H1 (cell line): ENCODE data around the gene RMP24.

Experiments
- CTCF ChIA-PET: fragments of 300-600 bp; sonication (Branson Sonifier 250); formaldehyde crosslinking; loops from one replicate; lab custom pipeline; 2021; ENCODE audit not compliant: partially characterized antibody; lab: Charles Lee
- POLR2A ChIA-PET: fragments of 300-600 bp; sonication (Branson Sonifier 250); formaldehyde crosslinking; loops from one replicate; lab custom pipeline; 2021; ENCODE audit warnings: inconsistent platforms; ENCODE audit not compliant: partially characterized antibody; lab: Charles Lee
- DNase-seq, 2 experiments: peaks; one replicate each; pipeline versions ENCODE4 v3.0.0 to v3.0.0-alpha.2; 2010 to 2022; ENCODE audit warnings: low spot score in 2 of 2, low read depth in 1 of 2, mixed read lengths in 1 of 2
- FAIRE-seq: peaks from 2 replicates; lab custom pipeline; 2011; peaks lifted over from hg19 to GRCh38; lab: Jason Lieb, UNC
- H2AFZ ChIP-seq: 2 replicates; pipeline ENCODE4 v1.8.1; 2012; ENCODE audit warnings: low read length, inconsistent platforms
- H2AK5ac ChIP-seq: 2 replicates; pipeline ENCODE4 v1.6.1; 2013; ENCODE audit warnings: low read depth, low read length
- H2BK120ac ChIP-seq: replicated peaks from 2 replicates; pipeline ENCODE3; 2013; ENCODE audit warnings: low read depth, low read length, inconsistent platforms
- H2BK12ac ChIP-seq: 2 replicates; pipeline ENCODE4 v1.6.1; 2013; ENCODE audit warnings: low read depth, low read length
- H2BK15ac ChIP-seq: 2 replicates; pipeline ENCODE4 v1.6.1; 2013; ENCODE audit warnings: low read length
- H2BK20ac ChIP-seq: 2 replicates; pipeline ENCODE4 v1.6.1; 2013; ENCODE audit warnings: low read length
- H2BK5ac ChIP-seq: 2 replicates; pipeline ENCODE4 v1.6.1; 2013; ENCODE audit warnings: low read depth, low read length
- H3K14ac ChIP-seq: 2 replicates; pipeline ENCODE4 v1.6.1; 2013; ENCODE audit warnings: inconsistent platforms; ENCODE audit not compliant: insufficient read length
- H3K18ac ChIP-seq: 2 replicates; pipeline ENCODE4 v1.6.1; 2013; ENCODE audit warnings: low read length; ENCODE audit errors: extremely low read depth
- H3K23ac ChIP-seq: 2 replicates; pipeline ENCODE4 v1.6.1; 2013; ENCODE audit warnings: inconsistent platforms; ENCODE audit not compliant: insufficient read length
- H3K23me2 ChIP-seq: 2 replicates; pipeline ENCODE4 v1.6.1; 2013; ENCODE audit warnings: low read depth, low read length
- H3K27ac ChIP-seq: 2 replicates; pipeline ENCODE4 v1.6.1; 2011; ENCODE audit warnings: low read depth, low read length, inconsistent platforms
- H3K27me3 ChIP-seq, 4 experiments: replicated peaks in 1 of 4; 1 replicate in 1 of 4; 2 replicates in 3 of 4; pipeline versions ENCODE4 v1.6.1 to v1.8.1; 2011 to 2013; ENCODE audit warnings: low read length in 3 of 4, mild to moderate bottlenecking in 3 of 4, inconsistent platforms in 2 of 4, mixed read lengths in 2 of 4, moderate library complexity in 1 of 4; ENCODE audit not compliant: control insufficient read depth in 3 of 4, insufficient read depth in 3 of 4; ENCODE audit errors: extremely low read depth in 1 of 4
- H3K36me3 ChIP-seq, 4 experiments: 2 replicates each; pipeline versions ENCODE4 v1.6.1 to v1.8.1; 2011 to 2013; ENCODE audit warnings: mild to moderate bottlenecking in 4 of 4, low read length in 3 of 4, moderate library complexity in 2 of 4, control low read depth in 1 of 4, inconsistent platforms in 1 of 4; ENCODE audit not compliant: insufficient read depth in 4 of 4, control insufficient read depth in 2 of 4
- H3K4ac ChIP-seq: replicated peaks from 2 replicates; pipeline ENCODE3; 2013; ENCODE audit warnings: low read length, low read depth, mixed read lengths, inconsistent platforms; ENCODE audit not compliant: insufficient read length
- H3K4me1 ChIP-seq, 4 experiments: replicated peaks in 1 of 4; 1 replicate in 1 of 4; 2 replicates in 3 of 4; pipeline versions ENCODE4 v1.6.1 to v1.8.1; 2011 to 2013; ENCODE audit warnings: low read length in 3 of 4, inconsistent platforms in 2 of 4, mixed read lengths in 1 of 4; ENCODE audit not compliant: insufficient read depth in 4 of 4, control insufficient read depth in 3 of 4
- H3K4me2 ChIP-seq, 2 experiments: 2 replicates each; pipeline versions ENCODE4 v1.6.1 to v1.8.1; 2011 to 2013; ENCODE audit warnings: low read depth in 2 of 2, low read length in 2 of 2, control low read depth in 1 of 2, inconsistent platforms in 1 of 2, mild to moderate bottlenecking in 1 of 2; ENCODE audit not compliant: insufficient read depth in 1 of 2
- H3K4me3 ChIP-seq, 4 experiments: fragments of 200-600, 300-600 bp in 1 of 4; sonication (generic), shearing (Covaris generic), sonication (Bioruptor Twin) in 1 of 4; 2 replicates each; pipeline versions ENCODE4 v1.5.1 to v1.8.1; 2011 to 2016; ENCODE audit warnings: low read length in 4 of 4, low read depth in 3 of 4, control low read depth in 2 of 4, inconsistent platforms in 2 of 4, mild to moderate bottlenecking in 2 of 4, mixed read lengths in 1 of 4, moderate library complexity in 1 of 4; ENCODE audit not compliant: insufficient read depth in 2 of 4; ENCODE audit errors: extremely low read depth in 1 of 4
- H3K56ac ChIP-seq: replicated peaks from 2 replicates; pipeline ENCODE3; 2013; ENCODE audit warnings: low read depth, mild to moderate bottlenecking, mixed read lengths, low read length, inconsistent platforms; ENCODE audit not compliant: insufficient read length
- H3K79me1 ChIP-seq: 2 replicates; pipeline ENCODE4 v1.6.1; 2013; ENCODE audit warnings: low read depth, low read length, control low read depth
- H3K79me2 ChIP-seq, 2 experiments: 2 replicates each; pipeline versions ENCODE4 v1.6.1 to v1.8.1; 2012 to 2013; ENCODE audit warnings: low read length in 2 of 2, mild to moderate bottlenecking in 2 of 2, inconsistent platforms in 1 of 2; ENCODE audit not compliant: insufficient read depth in 2 of 2, control insufficient read depth in 1 of 2
- H3K9ac ChIP-seq, 4 experiments: replicated peaks in 1 of 4; 1 replicate in 1 of 4; 2 replicates in 3 of 4; pipeline versions ENCODE4 v1.6.1 to v1.8.1; 2011 to 2013; ENCODE audit warnings: low read depth in 3 of 4, low read length in 3 of 4, control low read depth in 2 of 4, mild to moderate bottlenecking in 2 of 4, moderate library complexity in 2 of 4, inconsistent platforms in 1 of 4; ENCODE audit errors: extremely low read depth in 1 of 4
- H3K9me3 ChIP-seq, 2 experiments: 2 replicates each; pipeline versions ENCODE4 v1.6.1 to v1.8.1; 2012 to 2013; ENCODE audit warnings: mild to moderate bottlenecking in 2 of 2, moderate library complexity in 2 of 2, control low read depth in 1 of 2, inconsistent platforms in 1 of 2, low read depth in 1 of 2, low read length in 1 of 2, mixed read lengths in 1 of 2; ENCODE audit not compliant: insufficient read depth in 2 of 2
- H4K20me1 ChIP-seq, 2 experiments: replicated peaks in 1 of 2; 2 replicates each; pipeline versions ENCODE3 to v1.8.1; 2011 to 2013; ENCODE audit warnings: inconsistent platforms in 2 of 2, low read length in 2 of 2, mild to moderate bottlenecking in 1 of 2; ENCODE audit not compliant: insufficient read depth in 2 of 2, control insufficient read depth in 1 of 2
- H4K5ac ChIP-seq: 2 replicates; pipeline ENCODE4 v1.6.1; 2013; ENCODE audit warnings: low read length, low read depth, mixed read lengths, inconsistent platforms; ENCODE audit not compliant: insufficient read length
- H4K8ac ChIP-seq: 2 replicates; pipeline ENCODE4 v1.8.0; 2013; ENCODE audit warnings: mild to moderate bottlenecking, moderate library complexity, low read length, inconsistent platforms; ENCODE audit not compliant: insufficient read depth; ENCODE audit errors: extremely low read depth
- H4K91ac ChIP-seq: replicated peaks from 2 replicates; pipeline ENCODE3; 2013; ENCODE audit warnings: low read length, mixed read lengths, inconsistent platforms; ENCODE audit not compliant: insufficient read length
- ATF3 ChIP-seq: IDR thresholded peaks from 2 replicates; pipeline ENCODE4 v1.6.1; 2011; ENCODE audit warnings: low read depth, mild to moderate bottlenecking, low read length; ENCODE audit not compliant: insufficient read depth
- HDAC6 ChIP-seq: IDR thresholded peaks from one replicate; pipeline ENCODE4 v1.7.1; 2012; ENCODE audit warnings: low read depth, mild to moderate bottlenecking, inconsistent platforms, low read length, moderate library complexity
- KDM5A ChIP-seq: fragments of 200-600 bp; IDR thresholded peaks from 2 replicates; pipeline ENCODE4 v1.7.1; 2012; ENCODE audit warnings: mild to moderate bottlenecking, low read length, inconsistent platforms, mixed read lengths
- MAFK ChIP-seq: IDR thresholded peaks from 2 replicates; pipeline ENCODE4 v1.6.1; 2012; ENCODE audit warnings: low read depth, mild to moderate bottlenecking, improper control_type of control experiment, low read length
- NANOG ChIP-seq: IDR thresholded peaks from 2 replicates; pipeline ENCODE4 v1.6.1; 2011; ENCODE audit warnings: low read length, low read depth, mild to moderate bottlenecking, inconsistent platforms; ENCODE audit not compliant: insufficient read depth, poor library complexity, severe bottlenecking
- RAD21 ChIP-seq, 2 experiments: IDR thresholded peaks in 1 of 2; conservative IDR thresholded peaks in 1 of 2; 2 replicates each; pipeline ENCODE4 v1.6.1; 2011; ENCODE audit warnings: low read depth in 2 of 2, low read length in 2 of 2, improper control_type of control experiment in 1 of 2, inconsistent platforms in 1 of 2, mild to moderate bottlenecking in 1 of 2, moderate library complexity in 1 of 2
- RXRA ChIP-seq: IDR thresholded peaks from 2 replicates; pipeline ENCODE4 v1.6.1; 2011; ENCODE audit warnings: low read depth, mild to moderate bottlenecking, low read length, moderate library complexity; ENCODE audit not compliant: insufficient read depth
- SAP30 ChIP-seq: fragments of 300-600 bp; sonication (generic); IDR thresholded peaks from 2 replicates; pipeline ENCODE4 v1.7.1; 2012; ENCODE audit warnings: low read length, moderate library complexity, mild to moderate bottlenecking, inconsistent platforms; ENCODE audit not compliant: insufficient read depth, insufficient replicate concordance
- SP2 ChIP-seq: IDR thresholded peaks from 2 replicates; pipeline ENCODE4 v1.6.1; 2012; ENCODE audit warnings: mild to moderate bottlenecking, low read length, inconsistent platforms
- ZNF274 ChIP-seq: IDR thresholded peaks from 2 replicates; pipeline ENCODE4 v1.7.0; 2012; ENCODE audit warnings: low read length, borderline replicate concordance; ENCODE audit errors: extremely low read depth
- WGBS, 2 experiments: shearing (Covaris generic) in 1 of 2; methylation state at CpG; one replicate each; pipeline versions ENCODE4 v1.1.6 to v1.1.7; 2013 to 2015; ENCODE audit warnings: low lambda C conversion rate in 2 of 2, mixed read lengths in 2 of 2, inconsistent platforms in 1 of 2, low coverage in 1 of 2, missing lambda C conversion rate in 1 of 2; ENCODE audit not compliant: insufficient replicate concordance in 2 of 2, insufficient coverage in 1 of 2, insufficient read length in 1 of 2; ENCODE audit errors: extremely low coverage in 1 of 2, missing lambda C conversion rate in 1 of 2; 5-methylcytosine and 5-hydroxymethylcytosine counted together

Gene RMP24

GRCh38 chr18:35936951-35937350 lies 35.5 kb upstream of the RMP24 start:
- WGBS, 2 experiments, result 81% methylated on average over 1 of the region's 1 CpG; no CpG with 5 or more reads in 1 of the 2 experiments
- H2BK15ac ChIP-seq, result no peak overlapping the region
- no peak overlapping the region for H3K56ac ChIP-seq
- ChIA-PET CTCF (interaction anchor here (0.6 to 6.7 kb wide), 12 partner anchors 9 to 348 kb away, joined by 3 to 78 read pairs (median 4); no protein-coding TSS in a partner anchor), POLR2A (interaction anchor here (1.7 kb wide), 1 partner anchor 355 kb away, joined by 3 read pairs; no protein-coding TSS in a partner anchor)
- H3K14ac ChIP-seq, result no peak overlapping the region
- no peaks in the 10 kb centered on the region for H3K23me2 ChIP-seq
- H3K4me1 ChIP-seq, result peaks cover 0 to 9% (median 5%) of the 10 kb centered on the region in 4 experiments; a peak in 5 of 7 replicates
- no peaks in the 10 kb centered on the region for H4K20me1 ChIP-seq
- H3K27ac ChIP-seq, result no peak overlapping the region
- H2BK20ac ChIP-seq, result no peak overlapping the region
- H3K4me3 ChIP-seq, result no peak overlapping the region
- H2BK12ac ChIP-seq, result no peak overlapping the region
- H3K79me2 ChIP-seq, result no peaks in the 10 kb centered on the region
- H4K91ac ChIP-seq, result no peak overlapping the region
- H2BK5ac ChIP-seq, result no peak overlapping the region
- no peak overlapping the region for H3K4me2 ChIP-seq
- no peak overlapping the region for H2BK120ac ChIP-seq
- H3K23ac ChIP-seq, result no peak overlapping the region
- H3K79me1 ChIP-seq, result no peaks in the 10 kb centered on the region; the same call in none of the 2 replicates
- no peak for DNase-seq
- no peak overlapping the region for H4K5ac ChIP-seq
- H3K27me3 ChIP-seq, result no peaks in the 10 kb centered on the region
- no peaks in the 10 kb centered on the region for H3K9me3 ChIP-seq
- H3K18ac ChIP-seq, result no peak overlapping the region
- FAIRE-seq, result no peak
- H3K4ac ChIP-seq, result no peak overlapping the region
- no peak overlapping the region for H2AK5ac ChIP-seq
- peaks cover 0 to 35% (median 11%) of the 10 kb centered on the region in 4 experiments; a peak in 5 of 8 replicates for H3K36me3 ChIP-seq
- H4K8ac ChIP-seq, result no peak overlapping the region
- H3K9ac ChIP-seq, result no peak overlapping the region
- no peak overlapping the region for H2AFZ ChIP-seq
- TF ChIP-seq RXRA, result no peak
- TF ChIP-seq SAP30, result no peak
- TF ChIP-seq NANOG, result no peak
- no peak for TF ChIP-seq MAFK
- TF ChIP-seq KDM5A, result no peak
- no peak for TF ChIP-seq ATF3
- no peak for TF ChIP-seq ZNF274
- TF ChIP-seq RAD21 (IDR thresholded peaks at IDR 0.05 in 1 of 2, conservative IDR thresholded peaks at IDR 0.05 in 1 of 2; ENCODE audit: low read depth in 2 of 2, low read length in 2 of 2), result no peak
- TF ChIP-seq HDAC6, result no peak
- no peak for TF ChIP-seq SP2
